Hematopoietic multipotent progenitor cell treated with erythropoietin and hydrocortisone succinate and interleukin-3 and kit ligand, for 8 days (in vitro differentiated cells): ENCODE data around the gene POGLUT3.

Source experiments
- DNase-seq: peaks from one replicate; pipeline ENCODE4 v3.0.0-alpha.2; 2015

Gene POGLUT3

GRCh38 chr11:108498046-108498815 lies at the start of gene POGLUT3:
POGLUT3 (minus strand) TSS chr11:108498384; CDS start chr11:108498366, 18 bp downstream.
- DNase-seq, result peak; percentile 59

GRCh38 chr11:108545909-108546501 lies 47.8 kb upstream of the POGLUT3 start:
- DNase-seq, result no peak

DNA sequence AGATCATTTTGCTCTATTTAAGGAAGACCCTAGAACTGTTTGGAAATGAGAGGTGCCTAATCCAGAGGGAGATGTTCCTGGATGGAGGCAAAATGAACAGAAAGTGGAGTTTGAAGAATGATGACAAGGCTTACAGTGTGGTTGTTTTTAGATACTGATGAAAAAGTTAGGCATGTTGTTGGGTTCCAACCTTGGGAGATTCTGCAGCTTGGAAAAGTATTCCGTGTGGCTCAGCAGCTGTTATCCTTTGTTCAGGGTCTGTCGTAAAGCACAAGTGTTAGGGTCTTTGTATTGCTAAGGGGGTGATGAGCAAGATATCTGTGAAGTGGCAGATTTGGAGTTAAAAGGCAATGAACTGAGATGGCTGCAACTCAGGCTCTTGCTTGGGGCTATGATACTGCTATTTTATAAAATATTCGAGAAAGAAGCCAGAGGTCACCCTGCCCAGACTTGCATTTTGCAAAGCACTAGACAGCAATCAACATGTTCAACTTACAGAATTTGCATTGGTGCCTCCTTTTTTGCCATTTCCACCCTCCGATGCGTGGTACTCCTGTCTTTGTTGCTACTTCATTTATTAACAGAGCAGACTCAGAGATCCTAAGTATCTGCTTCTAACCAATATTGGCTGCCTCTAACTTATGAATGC lies 45.3 kb upstream of the POGLUT3 start:
- no peak for DNase-seq

DNA sequence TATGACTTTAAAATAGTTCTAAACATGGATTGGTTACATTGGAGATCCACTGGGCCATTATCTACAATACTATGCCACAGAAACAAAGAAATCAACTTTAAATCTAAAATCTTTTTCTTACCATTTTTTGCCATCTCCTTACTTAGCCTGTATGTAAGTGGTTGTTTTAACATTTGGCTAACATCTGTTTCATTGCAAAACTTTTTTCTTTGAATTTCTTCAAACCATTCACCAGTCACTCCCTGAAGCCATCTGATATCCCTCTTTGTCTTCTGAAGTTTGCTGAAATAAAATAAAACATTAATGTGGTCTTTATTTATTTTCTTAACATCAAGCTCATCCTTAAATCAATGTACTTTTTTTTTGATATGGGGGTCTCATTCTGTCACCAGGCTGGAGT lies 43.3 kb upstream of the POGLUT3 start:
- DNase-seq, result no peak

- DNase-seq, result no peak
These were observed 40.3 kb upstream of the POGLUT3 start for GRCh38 chr11:108538502-108538901.

GRCh38 chr11:108538022-108538424 lies 39.8 kb upstream of the POGLUT3 start:
- DNase-seq, result no peak

DNA sequence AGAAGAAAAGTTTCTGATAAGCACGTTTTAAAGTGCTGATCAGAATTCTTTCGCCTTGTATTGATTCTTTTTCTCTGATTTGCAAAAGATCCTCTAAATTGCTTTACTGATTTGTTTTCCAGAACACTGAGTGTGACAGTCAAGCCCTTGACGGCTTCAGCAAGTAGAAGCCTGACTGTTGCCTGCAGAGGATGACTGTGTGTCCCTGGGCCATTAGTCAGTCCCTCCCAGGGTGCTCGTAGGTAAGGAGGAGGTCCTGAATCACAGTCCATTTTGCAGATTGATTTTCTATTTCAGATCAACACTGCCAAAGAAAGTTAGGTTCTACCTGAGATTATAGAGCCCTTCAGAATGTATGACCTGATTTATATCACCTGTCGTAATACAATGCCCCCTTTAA lies 38.6 kb upstream of the POGLUT3 start:
- DNase-seq, result no peak

DNA sequence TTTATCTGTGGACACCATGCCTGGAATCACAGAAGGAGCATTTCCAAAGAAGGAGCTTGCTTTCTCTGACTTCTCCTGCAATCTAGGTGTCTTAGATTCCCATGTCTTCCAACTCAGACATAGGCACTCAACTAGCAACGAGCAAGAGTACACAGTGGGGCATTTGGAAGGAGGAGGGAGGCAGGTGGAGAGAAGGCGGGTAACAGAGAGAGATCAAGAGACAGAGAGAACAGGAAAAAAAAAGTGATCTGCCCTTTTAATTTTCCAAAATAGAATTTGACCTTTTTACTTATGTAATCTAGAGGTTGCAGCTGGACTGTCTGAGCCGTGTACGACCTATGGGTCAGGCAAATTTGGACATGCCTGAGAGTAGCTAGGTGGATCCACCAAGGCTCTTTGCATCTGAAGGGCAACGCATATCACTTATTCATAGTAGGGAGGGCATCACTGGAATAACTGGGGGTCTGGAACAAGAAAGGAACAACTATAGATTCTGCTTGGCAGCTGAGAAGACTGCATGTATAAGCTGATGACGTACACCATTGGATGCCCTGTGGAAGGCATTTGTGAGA lies 37.3 kb upstream of the POGLUT3 start:
- no peak for DNase-seq

GRCh38 chr11:108534274-108534882 lies 36.2 kb upstream of the POGLUT3 start:
- no peak for DNase-seq

- DNase-seq, result no peak
These were observed 32.2 kb upstream of the POGLUT3 start for GRCh38 chr11:108530426-108530825.

DNA sequence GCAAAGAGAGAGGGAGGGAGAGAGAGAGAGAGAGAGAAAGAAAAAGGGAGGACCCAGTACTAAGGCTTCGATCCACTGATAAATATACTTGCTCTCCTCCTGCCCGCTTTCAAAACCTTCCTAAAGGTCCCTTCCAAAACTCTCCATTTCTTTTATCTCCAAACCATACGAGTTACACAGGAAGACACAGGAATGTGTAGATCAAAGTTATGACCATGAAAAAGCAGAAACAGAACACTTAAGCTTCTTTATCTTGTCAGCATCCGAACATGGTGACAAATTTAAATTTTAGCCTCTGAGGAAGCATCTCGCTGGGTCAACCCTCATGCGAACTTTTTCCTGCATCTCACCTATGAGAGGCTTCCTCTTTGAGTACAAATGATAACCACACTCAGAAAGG lies 29.2 kb upstream of the POGLUT3 start:
- DNase-seq, result no peak

DNA sequence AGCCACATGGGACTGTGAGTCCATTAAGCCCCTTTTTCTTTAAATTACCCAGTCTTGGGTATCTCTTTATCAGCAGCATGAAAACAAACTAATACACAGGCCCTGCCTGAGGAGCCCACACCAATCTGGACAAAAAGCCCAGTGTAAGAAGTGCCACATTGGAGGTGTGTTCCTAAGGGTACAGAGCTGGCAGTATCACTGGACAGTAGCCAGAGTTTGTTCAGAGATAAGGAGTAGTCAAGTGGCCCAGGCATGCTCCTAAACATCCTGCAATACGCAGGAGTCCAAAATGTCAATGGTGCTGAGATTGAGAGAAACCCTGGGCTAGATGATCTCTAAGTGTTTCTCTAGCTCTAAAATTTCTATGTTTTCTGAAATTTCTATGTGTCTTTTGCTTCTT lies 27.0 kb upstream of the POGLUT3 start:
- no peak for DNase-seq

GRCh38 chr11:108524422-108524821 lies 26.2 kb upstream of the POGLUT3 start:
- no peak for DNase-seq

- DNase-seq, result no peak
These were observed 24.1 kb upstream of the POGLUT3 start for GRCh38 chr11:108522318-108522717.

- DNase-seq, result no peak
These were observed 20.4 kb upstream of the POGLUT3 start for GRCh38 chr11:108518581-108518980.

- DNase-seq, result no peak
These were observed 17.9 kb upstream of the POGLUT3 start for GRCh38 chr11:108516125-108516524.

GRCh38 chr11:108512708-108513107 lies 14.5 kb upstream of the POGLUT3 start:
- no peak for DNase-seq

GRCh38 chr11:108511851-108512474 lies 13.8 kb upstream of the POGLUT3 start:
- DNase-seq, result no peak

GRCh38 chr11:108508653-108509593 lies 10.7 kb upstream of the POGLUT3 start:
- no peak for DNase-seq

GRCh38 chr11:108501396-108501795 lies 3.2 kb upstream of the POGLUT3 start:
- DNase-seq, result no peak

DNA sequence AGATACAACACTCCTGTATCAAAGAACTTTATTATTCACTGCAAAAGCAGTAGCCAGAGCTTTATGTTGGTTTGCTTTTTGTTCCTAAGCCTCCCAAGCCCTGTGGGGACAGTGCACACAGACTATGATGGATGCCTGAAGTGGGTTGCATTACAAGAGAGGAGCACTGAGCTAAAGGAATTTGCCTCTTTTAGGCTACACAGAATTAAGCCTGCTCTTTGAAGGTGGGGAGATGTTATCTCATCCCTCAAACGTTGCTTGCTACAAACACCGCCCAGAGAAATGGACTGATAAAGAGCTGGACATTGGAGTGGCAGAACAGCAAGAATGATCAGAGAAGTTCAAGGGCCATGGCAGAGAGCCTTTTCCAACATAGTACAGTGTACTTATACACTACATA lies 2.5 kb upstream of the POGLUT3 start:
- no peak for DNase-seq

DNA sequence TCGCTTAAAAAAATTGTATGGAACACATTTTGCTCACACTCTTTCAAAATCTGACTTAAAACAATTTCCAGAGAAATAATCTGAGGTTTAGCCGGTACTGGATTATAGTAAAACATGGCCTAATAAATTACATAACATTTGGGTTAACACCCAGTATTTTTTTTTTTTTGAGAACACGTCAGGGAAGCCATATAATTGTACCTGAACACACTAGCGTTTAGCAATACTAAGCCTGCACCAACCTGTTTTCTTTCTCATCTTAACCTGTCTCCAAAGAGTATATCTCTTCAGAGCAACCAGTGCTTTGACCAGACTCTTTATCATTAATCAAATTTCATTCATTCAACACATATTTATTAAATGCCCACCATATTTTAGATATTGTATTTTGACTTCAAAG lies 2.0 kb upstream of the POGLUT3 start:
- DNase-seq, result no peak
